ENCODE data around the gene EMILIN2.
A peak's percentile ranks its signal among the peaks of the same experiment; 100 is the strongest.

The EMILIN2 gene

GRCh38 chr18:2881088-2881839 is 34.5 kb downstream of the EMILIN2 start:
- ChIA-PET CTCF (no interaction called here), POLR2A (no interaction called here)
- Histone ChIP-seq H3K36me3 (ENCODE audit: control insufficient read depth in 2 of 2, insufficient read depth in 1 of 2, low read length in 2 of 2) (no peaks in the 10 kb centered on the region), H3K27ac (ENCODE audit: extremely low read depth, low read depth, low read length) (no peak overlapping the region), H3K4me1 (ENCODE audit: control insufficient read depth, insufficient read depth, low read length) (no peaks in the 10 kb centered on the region), H3K9me3 (ENCODE audit: control insufficient read depth, insufficient read depth, low read depth, low read length) (no peaks in the 10 kb centered on the region), H3K4me3 (ENCODE audit: low read depth, low read length) (no peak overlapping the region)
- TF ChIP-seq ZNF302 (tag by site-specific recombination; IDR thresholded peaks at IDR 0.05; ENCODE audit: low read depth) (no peak), HOXC10 (CRISPR knock-in tag; IDR thresholded peaks at IDR 0.05) (no peak), ZIC2 (tag by site-specific recombination; IDR thresholded peaks at IDR 0.05) (peak; percentile 94), SCRT2 (tag by site-specific recombination; IDR thresholded peaks at IDR 0.05) (peak; percentile 60; the same call in 1 of the 2 replicates), ZNF768 (tag by site-specific recombination; IDR thresholded peaks at IDR 0.05) (no peak), ZNF248 (tag by site-specific recombination; IDR thresholded peaks at IDR 0.05) (no peak), GLIS1 (tag by site-specific recombination; IDR thresholded peaks at IDR 0.05) (peak; percentile 96)

DNA sequence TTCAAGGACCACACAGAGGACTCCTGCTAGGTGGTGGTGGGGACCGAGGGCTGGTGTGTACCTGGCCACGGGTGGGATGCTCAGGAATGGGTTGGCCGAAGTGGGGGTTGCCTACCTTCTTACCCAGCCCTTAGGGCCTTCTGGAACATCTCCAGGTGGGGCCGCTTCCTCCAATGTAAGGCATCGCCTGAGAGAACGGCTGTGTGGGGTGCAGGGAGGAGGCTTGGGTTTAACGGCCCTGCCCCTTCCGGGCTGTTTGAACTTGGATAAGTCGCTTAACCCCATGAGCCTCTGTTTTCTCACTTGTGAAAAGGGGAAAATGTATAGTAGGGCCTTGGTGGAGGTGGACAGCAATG is 35.0 kb downstream of the EMILIN2 start:
- Histone ChIP-seq H3K27ac (ENCODE audit: extremely low read depth, low read depth, low read length) (no peak overlapping the region), H3K9me3 (ENCODE audit: control insufficient read depth, insufficient read depth, low read depth, low read length) (no peaks in the 10 kb centered on the region; the same call in 1 of the 2 replicates), H3K4me1 (ENCODE audit: control insufficient read depth, insufficient read depth, low read length) (no peaks in the 10 kb centered on the region), H3K4me3 (ENCODE audit: low read depth, low read length) (no peak overlapping the region), H3K36me3 (ENCODE audit: control insufficient read depth in 2 of 2, insufficient read depth in 1 of 2, low read length in 2 of 2) (no peaks in the 10 kb centered on the region)
- POLR2A ChIA-PET = no interaction called here
- CTCF ChIA-PET = no interaction called here
- TF ChIP-seq ZNF843 (tag by site-specific recombination; IDR thresholded peaks at IDR 0.05) (no peak), ZNF660 (tag by site-specific recombination; IDR thresholded peaks at IDR 0.05) (no peak), ZNF335 (tag by site-specific recombination; conservative IDR thresholded peaks at IDR 0.05) (no peak), ZNF24 (tag by site-specific recombination; IDR thresholded peaks at IDR 0.05) (no peak), ZNF791 (tag by site-specific recombination; IDR thresholded peaks at IDR 0.05) (no peak), ZNF426 (tag by site-specific recombination; IDR thresholded peaks at IDR 0.05) (no peak), ZNF621 (tag by site-specific recombination; IDR thresholded peaks at IDR 0.05) (no peak), ZNF146 (tag by site-specific recombination; IDR thresholded peaks at IDR 0.05) (no peak), ZNF157 (tag by site-specific recombination; IDR thresholded peaks at IDR 0.05) (no peak), GLI4 (tag by site-specific recombination; IDR thresholded peaks at IDR 0.05) (no peak), MYNN (tag by site-specific recombination; IDR thresholded peaks at IDR 0.05; ENCODE audit: borderline replicate concordance) (no peak), ZNF623 (tag by site-specific recombination; IDR thresholded peaks at IDR 0.05) (no peak), ZSCAN23 (tag by site-specific recombination; IDR thresholded peaks at IDR 0.05) (no peak), ZNF600 (tag by site-specific recombination; IDR thresholded peaks at IDR 0.05) (no peak), ZNF510 (tag by site-specific recombination; IDR thresholded peaks at IDR 0.05; ENCODE audit: insufficient replicate concordance) (no peak), GLIS1 (tag by site-specific recombination; IDR thresholded peaks at IDR 0.05) (no peak), ZBTB17 (tag by site-specific recombination; IDR thresholded peaks at IDR 0.05) (no peak)
- TF ChIP-seq, protein P1, sequence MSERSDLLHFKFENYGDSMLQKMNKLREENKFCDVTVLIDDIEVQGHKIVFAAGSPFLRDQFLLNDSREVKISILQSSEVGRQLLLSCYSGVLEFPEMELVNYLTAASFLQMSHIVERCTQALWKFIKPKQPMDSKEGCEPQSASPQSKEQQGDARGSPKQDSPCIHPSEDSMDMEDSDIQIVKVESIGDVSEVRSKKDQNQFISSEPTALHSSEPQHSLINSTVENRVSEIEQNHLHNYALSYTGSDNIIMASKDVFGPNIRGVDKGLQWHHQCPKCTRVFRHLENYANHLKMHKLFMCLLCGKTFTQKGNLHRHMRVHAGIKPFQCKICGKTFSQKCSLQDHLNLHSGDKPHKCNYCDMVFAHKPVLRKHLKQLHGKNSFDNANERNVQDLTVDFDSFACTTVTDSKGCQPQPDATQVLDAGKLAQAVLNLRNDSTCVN (tag by site-specific recombination; optimal IDR thresholded peaks at IDR 0.05) = no peak
- TF ChIP-seq, protein P2, sequence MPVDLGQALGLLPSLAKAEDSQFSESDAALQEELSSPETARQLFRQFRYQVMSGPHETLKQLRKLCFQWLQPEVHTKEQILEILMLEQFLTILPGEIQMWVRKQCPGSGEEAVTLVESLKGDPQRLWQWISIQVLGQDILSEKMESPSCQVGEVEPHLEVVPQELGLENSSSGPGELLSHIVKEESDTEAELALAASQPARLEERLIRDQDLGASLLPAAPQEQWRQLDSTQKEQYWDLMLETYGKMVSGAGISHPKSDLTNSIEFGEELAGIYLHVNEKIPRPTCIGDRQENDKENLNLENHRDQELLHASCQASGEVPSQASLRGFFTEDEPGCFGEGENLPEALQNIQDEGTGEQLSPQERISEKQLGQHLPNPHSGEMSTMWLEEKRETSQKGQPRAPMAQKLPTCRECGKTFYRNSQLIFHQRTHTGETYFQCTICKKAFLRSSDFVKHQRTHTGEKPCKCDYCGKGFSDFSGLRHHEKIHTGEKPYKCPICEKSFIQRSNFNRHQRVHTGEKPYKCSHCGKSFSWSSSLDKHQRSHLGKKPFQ (tag by site-specific recombination; IDR thresholded peaks at IDR 0.05) = no peak

Measured in HEK293 (cell line).